Urinary bladder (tissue), 4 donors: Measurements from ENCODE around the gene LENG8. TPM values are rescaled to one million over a fixed set of nuclear protein-coding genes. Genes with fewer than 3 reads are reported as not detected.

Source experiments
- DNase-seq: peaks from one replicate; pipeline ENCODE4 v3.0.0-alpha.2; 2015; ENCODE audit errors: extremely low spot score
- H3K27ac ChIP-seq: one replicate; pipeline ENCODE4 v1.5.1; 2013; ENCODE audit warnings: low read depth, mild to moderate bottlenecking, moderate library complexity
- H3K36me3 ChIP-seq: one replicate; pipeline ENCODE4 v1.6.1; 2013; ENCODE audit warnings: mild to moderate bottlenecking, moderate library complexity; ENCODE audit not compliant: insufficient read depth
- H3K4me1 ChIP-seq: one replicate; pipeline ENCODE4 v1.6.1; 2013; ENCODE audit warnings: mild to moderate bottlenecking, moderate library complexity; ENCODE audit not compliant: insufficient read depth
- H3K4me3 ChIP-seq: one replicate; pipeline ENCODE4 v1.5.1; 2013; ENCODE audit warnings: low read depth, low read length
- WGBS: extraction: QIAGEN DNeasy Blood & Tissue Kit; methylation state at CpG from one replicate; pipeline ENCODE4 v1.1.7; 2013; 5-methylcytosine and 5-hydroxymethylcytosine counted together
- polyA plus RNA-seq: library from polyadenylated mRNA; stranded (reverse); fragments of 200-250 nt; gene quantifications from one replicate; pipeline ENCODE4 v1.2.3, GENCODE V29; 2013
- total RNA-seq: library from RNA; depleted of rRNA; stranded (reverse); fragments of >200 nt; gene quantifications from one replicate; pipeline ENCODE4 v1.2.3, GENCODE V29; 2014
- donor health status: healthy with polysubstance abuse.
- donor health status: healthy.

The LENG8 gene
- total and polyA plus RNA-seq, 2 donors, result 49.7 to 121 TPM

DNA sequence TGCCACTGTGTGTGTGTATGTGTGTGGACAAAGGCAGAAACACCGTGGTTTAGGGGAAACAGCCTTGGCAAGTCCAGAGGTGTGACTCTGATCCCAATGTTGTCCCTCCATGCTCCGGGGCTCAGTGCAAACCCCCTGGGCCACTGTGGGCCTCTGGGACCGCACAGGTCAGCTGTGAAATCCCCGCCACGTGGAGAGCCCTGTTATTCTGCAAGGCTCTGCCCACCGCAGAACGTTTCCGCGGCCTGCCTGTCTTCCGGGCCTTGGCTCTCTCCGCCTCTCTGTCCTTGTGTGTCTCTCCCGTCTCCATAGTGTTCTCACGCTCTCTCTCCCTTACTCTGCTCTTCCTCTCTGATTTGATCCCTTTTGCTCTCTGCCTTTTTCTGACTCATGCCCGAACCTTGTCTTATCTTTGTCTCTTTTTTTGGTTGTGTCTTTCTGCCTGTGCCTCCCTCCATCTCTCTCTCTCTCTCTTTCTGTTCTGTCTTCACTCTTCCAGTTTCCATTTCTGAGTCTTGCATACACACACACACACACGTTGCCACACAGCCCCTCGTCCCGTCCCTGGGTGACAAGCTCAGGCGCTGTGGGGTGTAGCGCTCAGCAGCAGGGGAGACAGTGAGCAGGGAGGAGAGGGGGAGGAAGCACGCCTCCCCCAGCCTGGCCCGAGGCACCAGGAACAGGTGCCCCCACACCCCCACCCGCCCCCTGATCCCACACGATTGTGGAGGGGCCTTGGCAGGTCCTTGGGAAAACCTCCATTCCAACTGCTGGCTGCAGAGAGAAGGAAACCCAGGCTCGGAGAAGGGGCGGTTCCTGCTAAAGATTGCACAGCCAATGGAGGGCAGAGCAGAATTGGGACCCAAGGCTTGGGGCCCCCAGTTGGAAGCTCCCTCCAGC, 30.7 kb upstream of the LENG8 start:
- H3K27ac ChIP-seq, result no peak overlapping the region
- no peaks in the 10 kb centered on the region for H3K4me1 ChIP-seq
- H3K4me3 ChIP-seq, result no peak overlapping the region
- no peak for DNase-seq
- no peaks in the 10 kb centered on the region for H3K36me3 ChIP-seq
- WGBS, result 17% methylated on average over 25 of the region's 25 CpGs

DNA sequence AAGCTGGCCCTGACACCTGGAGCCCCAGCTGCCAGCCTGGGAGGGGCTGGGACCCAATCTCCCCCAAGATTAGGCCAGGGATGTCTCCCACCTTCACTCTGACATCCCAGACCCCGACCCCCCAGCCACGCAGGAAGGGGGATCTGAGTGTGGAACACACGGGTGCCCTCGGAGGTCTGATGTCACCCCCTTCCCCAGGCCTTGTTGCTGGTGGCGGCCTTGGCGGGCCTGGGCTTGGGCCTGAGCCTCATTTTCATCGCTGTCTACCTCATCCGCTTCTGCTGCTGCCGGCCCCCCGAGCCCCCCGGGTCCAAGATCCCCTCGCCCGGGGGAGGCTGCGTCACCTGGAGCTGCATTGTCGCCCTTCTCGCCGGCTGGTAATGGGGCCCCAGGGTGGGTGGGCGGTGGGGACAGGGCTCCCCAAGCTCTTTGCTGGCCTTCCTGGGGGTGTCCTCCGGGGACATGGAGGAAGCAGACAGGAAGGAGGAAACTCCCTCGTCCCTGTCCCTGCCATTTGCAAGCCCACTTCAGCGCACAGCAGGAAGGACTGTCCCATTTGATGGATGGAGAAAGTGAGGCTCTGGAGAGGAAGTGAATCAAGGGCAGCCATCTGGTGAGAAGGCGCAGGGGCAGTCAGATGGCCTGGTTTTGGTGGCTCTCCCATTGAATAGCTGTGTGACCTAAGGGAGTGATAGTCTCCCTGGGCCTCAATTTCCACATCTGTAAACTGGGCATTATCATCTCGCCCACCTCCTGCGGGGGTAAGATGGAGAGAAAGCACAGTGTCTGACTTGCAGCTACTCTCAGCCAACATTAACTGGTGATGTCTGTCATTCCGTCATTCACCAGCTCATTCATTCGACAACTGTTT, 29.8 kb upstream of the LENG8 start:
- Histone ChIP-seq H3K27ac (no peak overlapping the region), H3K36me3 (no peaks in the 10 kb centered on the region), H3K4me1 (no peaks in the 10 kb centered on the region), H3K4me3 (no peak overlapping the region)
- WGBS, result 84% methylated on average over 26 of the region's 26 CpGs
- DNase-seq, result no peak

DNA sequence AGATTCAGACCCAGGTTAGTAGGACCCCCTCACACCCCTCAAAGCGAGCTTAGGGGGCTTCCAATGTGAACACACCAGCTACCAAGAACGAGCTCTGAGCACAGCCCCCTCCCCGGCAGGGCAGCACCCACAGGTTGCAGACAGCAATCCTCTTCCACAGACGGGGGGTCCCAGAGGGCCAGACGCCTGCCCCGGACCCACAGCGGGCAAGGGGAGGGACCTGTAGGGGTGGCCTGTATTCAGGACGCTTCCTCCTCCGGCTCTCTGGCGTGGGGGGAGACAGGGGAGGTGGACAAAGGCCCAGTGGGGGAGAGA, 29.0 kb upstream of the LENG8 start:
- Histone ChIP-seq H3K4me3 (no peak overlapping the region), H3K4me1 (no peaks in the 10 kb centered on the region), H3K36me3 (no peaks in the 10 kb centered on the region), H3K27ac (no peak overlapping the region)
- 32% methylated on average over 10 of the region's 10 CpGs for WGBS
- DNase-seq, result no peak

GRCh38 chr19:54420383-54421168, 28.4 kb upstream of the LENG8 start:
- DNase-seq, result no peak
- Histone ChIP-seq H3K4me3 (no peak overlapping the region), H3K4me1 (no peaks in the 10 kb centered on the region), H3K27ac (no peak overlapping the region), H3K36me3 (no peaks in the 10 kb centered on the region)
- WGBS, result 7% methylated on average over 37 of the region's 37 CpGs

GRCh38 chr19:54421169-54421516, 27.9 kb upstream of the LENG8 start:
- H3K4me3 ChIP-seq, result no peak overlapping the region
- 23% methylated on average over 9 of the region's 9 CpGs for WGBS
- no peak for DNase-seq
- no peaks in the 10 kb centered on the region for H3K4me1 ChIP-seq
- no peak overlapping the region for H3K27ac ChIP-seq
- no peaks in the 10 kb centered on the region for H3K36me3 ChIP-seq

DNA sequence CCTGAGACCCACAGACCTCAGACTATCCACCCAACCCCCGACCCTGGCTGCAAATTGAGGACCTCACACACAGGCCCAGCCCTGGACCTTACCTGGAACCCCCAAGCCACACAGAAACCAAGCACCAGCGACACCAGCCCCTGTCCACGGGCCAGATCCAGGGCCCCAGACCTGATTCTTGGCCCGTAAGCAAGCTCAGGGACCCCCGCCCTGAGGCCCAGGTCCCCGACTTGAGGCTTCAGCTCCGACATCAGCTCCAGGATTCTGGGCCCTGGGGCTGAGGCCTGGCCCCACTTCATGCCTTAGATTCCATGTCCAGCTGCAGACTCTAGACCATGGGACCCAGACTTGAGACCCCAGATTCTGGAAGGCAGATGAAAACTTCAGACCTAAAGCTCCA, 27.5 kb upstream of the LENG8 start:
- 74% methylated on average over 7 of the region's 7 CpGs for WGBS
- Histone ChIP-seq H3K27ac (no peak overlapping the region), H3K4me3 (no peak overlapping the region), H3K36me3 (no peaks in the 10 kb centered on the region), H3K4me1 (no peaks in the 10 kb centered on the region)
- no peak for DNase-seq

DNA sequence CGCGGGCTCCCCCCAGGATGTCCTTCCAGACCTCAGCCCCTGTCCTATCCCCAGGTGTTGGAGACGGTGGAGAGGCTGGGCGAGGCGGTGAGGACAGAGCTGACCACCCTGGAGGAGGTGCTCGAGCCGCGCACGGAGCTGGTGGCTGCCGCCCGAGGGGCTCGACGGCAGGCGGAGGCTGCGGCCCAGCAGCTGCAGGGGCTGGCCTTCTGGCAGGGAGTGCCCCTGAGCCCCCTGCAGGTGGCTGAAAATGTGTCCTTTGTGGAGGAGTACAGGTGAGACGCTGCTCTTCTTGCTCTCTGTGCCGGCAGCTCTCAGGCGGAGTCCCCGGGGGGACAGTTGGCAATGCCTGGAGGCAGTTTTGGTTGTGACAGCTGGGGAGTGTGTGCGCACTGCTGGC, 26.9 kb upstream of the LENG8 start:
- Histone ChIP-seq H3K36me3 (no peaks in the 10 kb centered on the region), H3K4me1 (no peaks in the 10 kb centered on the region), H3K27ac (no peak overlapping the region), H3K4me3 (no peak overlapping the region)
- DNase-seq, result no peak
- 64% methylated on average over 20 of the region's 20 CpGs for WGBS

DNA sequence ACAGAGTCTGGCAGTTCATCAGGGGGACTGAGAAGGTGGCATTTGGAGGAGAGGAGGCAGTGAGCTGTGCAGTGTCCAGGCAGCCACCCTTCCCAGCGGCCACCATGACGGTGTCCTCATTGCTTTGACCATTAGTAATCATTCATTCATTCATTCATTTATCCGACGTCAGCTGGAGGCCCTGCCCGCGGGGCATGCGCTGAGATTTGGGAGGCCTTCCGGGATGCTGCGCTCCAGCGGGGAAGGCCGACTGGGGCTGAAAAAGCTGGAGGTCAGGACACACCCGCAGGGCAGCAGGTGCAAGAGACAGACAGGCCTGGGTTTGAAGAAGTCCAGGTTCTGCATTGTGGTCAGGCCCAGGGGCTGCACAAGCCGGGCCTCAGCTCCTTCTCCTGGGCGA, 24.8 kb upstream of the LENG8 start:
- Histone ChIP-seq H3K27ac (no peak overlapping the region), H3K4me1 (no peaks in the 10 kb centered on the region), H3K36me3 (no peaks in the 10 kb centered on the region), H3K4me3 (no peak overlapping the region)
- WGBS, result 90% methylated on average over 14 of the region's 14 CpGs
- no peak for DNase-seq

DNA sequence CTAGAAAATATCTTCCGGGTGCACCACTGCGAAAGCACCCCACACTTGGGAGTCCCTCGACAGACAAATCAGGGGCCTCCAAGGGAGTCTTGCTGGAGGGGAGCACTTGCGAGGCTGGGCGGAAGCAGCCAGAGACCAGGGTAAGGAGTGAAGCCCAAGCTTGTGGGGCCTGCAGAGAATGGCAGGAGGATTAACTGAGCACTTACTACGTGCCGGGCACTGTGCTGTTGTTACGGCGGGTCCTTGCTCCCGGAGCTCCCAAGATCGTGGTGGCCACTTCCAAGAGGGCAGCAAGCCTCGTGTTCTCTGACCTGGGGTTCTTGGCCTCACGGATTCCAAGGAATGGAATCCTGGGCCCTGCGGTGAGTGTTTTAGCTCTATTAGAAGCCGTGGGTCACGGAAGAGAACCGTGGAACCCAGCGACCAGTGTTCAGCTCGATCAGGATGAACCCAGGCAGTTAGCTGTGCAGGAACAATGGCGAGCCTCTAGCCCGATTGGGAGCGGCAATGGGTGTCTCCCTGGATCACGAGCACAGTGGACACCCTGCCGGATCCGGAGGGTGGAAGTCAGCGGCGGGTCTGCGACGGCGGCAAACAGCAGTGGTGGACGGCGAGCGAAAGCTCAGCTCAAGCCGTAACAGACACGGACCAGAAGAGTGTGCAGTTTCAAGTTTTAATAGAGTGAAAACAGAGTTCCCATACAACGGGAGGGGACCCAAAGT, 24.2 kb upstream of the LENG8 start:
- DNase-seq, result no peak
- H3K36me3 ChIP-seq, result no peaks in the 10 kb centered on the region
- no peak overlapping the region for H3K27ac ChIP-seq
- 87% methylated on average over 36 of the region's 36 CpGs for WGBS
- no peak overlapping the region for H3K4me3 ChIP-seq
- no peaks in the 10 kb centered on the region for H3K4me1 ChIP-seq

DNA sequence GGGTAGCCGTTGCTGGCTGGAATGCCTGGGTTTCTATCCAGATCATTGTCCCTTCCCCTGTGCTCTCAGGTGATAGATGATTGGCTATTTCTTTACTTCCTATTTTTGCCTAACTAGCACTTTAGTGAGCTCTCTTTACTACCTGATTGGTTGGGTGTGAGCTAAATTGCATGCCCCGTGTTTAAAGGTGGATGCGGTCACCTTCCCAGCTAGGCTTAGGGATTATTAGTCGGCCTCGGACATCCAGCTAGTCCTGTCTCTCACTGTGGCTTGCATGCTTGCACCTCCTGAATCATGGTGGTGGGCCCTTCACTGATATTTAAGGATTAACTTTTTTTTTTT, 23.6 kb upstream of the LENG8 start:
- Histone ChIP-seq H3K4me1 (no peaks in the 10 kb centered on the region), H3K27ac (no peak overlapping the region), H3K4me3 (no peak overlapping the region), H3K36me3 (no peaks in the 10 kb centered on the region)
- WGBS, result 66% methylated on average over 5 of the region's 5 CpGs
- DNase-seq, result no peak

GRCh38 chr19:54426291-54426931, 22.6 kb upstream of the LENG8 start:
- WGBS, result 63% methylated on average over 17 of the region's 17 CpGs
- Histone ChIP-seq H3K36me3 (no peaks in the 10 kb centered on the region), H3K4me1 (no peaks in the 10 kb centered on the region), H3K27ac (no peak overlapping the region), H3K4me3 (no peak overlapping the region)
- no peak for DNase-seq

DNA sequence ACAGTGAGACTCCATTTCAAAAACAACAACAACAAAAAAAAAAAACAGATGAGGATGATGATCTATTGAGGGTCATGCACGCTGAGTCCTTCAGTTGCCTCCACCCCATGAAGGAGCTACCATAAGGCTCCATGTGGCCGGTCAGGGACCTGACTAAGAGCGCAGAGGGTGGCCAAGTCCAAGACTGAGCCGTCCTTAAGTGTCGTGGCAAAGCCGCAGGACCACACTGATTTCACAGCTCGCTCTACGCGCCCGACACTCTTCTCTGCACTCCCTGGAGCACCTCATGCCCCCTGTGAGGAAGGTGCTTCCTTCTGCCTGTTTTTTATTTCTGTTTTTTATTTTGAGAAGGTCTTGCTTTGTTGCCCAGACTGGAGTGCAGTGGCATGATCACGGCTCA, 21.4 kb upstream of the LENG8 start:
- Histone ChIP-seq H3K4me1 (no peaks in the 10 kb centered on the region), H3K4me3 (no peak overlapping the region), H3K36me3 (no peaks in the 10 kb centered on the region), H3K27ac (no peak overlapping the region)
- DNase-seq, result no peak
- 88% methylated on average over 11 of the region's 11 CpGs for WGBS
